Glutamatergic neuron (in vitro differentiated cells): ENCODE data around the gene IL1RL1. TPM values are rescaled to one million over a fixed set of nuclear protein-coding genes. Genes with fewer than 3 reads are reported as not detected.

ENCODE experiments used
- DNase-seq: peaks from one replicate; pipeline ENCODE4 v3.0.0; 2022
- H3K27ac Mint-ChIP-seq: one replicate; pipeline ENCODE4 v1.8.0; 2020; ENCODE audit warnings: mild to moderate bottlenecking, mixed read lengths, inconsistent platforms; ENCODE audit not compliant: unreplicated experiment
- H3K27me3 Mint-ChIP-seq: one replicate; pipeline ENCODE4 v1.8.0; 2020; ENCODE audit warnings: mild to moderate bottlenecking, moderate library complexity, mixed read lengths, inconsistent platforms; ENCODE audit not compliant: unreplicated experiment
- H3K36me3 Mint-ChIP-seq: one replicate; pipeline ENCODE4 v1.8.0; 2020; ENCODE audit warnings: mild to moderate bottlenecking, mixed read lengths, inconsistent platforms; ENCODE audit not compliant: unreplicated experiment
- H3K4me1 Mint-ChIP-seq: one replicate; pipeline ENCODE4 v1.8.0; 2020; ENCODE audit warnings: mild to moderate bottlenecking, low read depth, mixed read lengths, inconsistent platforms; ENCODE audit not compliant: unreplicated experiment
- H3K4me3 Mint-ChIP-seq: one replicate; pipeline ENCODE4 v1.8.0; 2020; ENCODE audit warnings: mild to moderate bottlenecking, mixed read lengths, inconsistent platforms; ENCODE audit not compliant: unreplicated experiment
- H3K9me3 Mint-ChIP-seq: one replicate; pipeline ENCODE4 v1.8.0; 2020; ENCODE audit warnings: mild to moderate bottlenecking, moderate library complexity, mixed read lengths, inconsistent platforms; ENCODE audit not compliant: unreplicated experiment
- CTCF ChIP-seq: fragments of 200-600 bp; sonication (generic); IDR thresholded peaks from one replicate; pipeline ENCODE4 v1.5.0; 2021; ENCODE audit not compliant: partially characterized antibody, unreplicated experiment
- total RNA-seq: library from RNA; stranded (reverse); fragmentation: NEBNext Ultra II Directional; extraction: Animal tissue kit (Norgen Biotek cat#: 25700); gene quantifications from one replicate; pipeline ENCODE4 v1.2.1, GENCODE V29; 2021; ENCODE audit not compliant: unreplicated experiment

IL1RL1 gene
- total RNA-seq, 1 donor from 2014 or later = not detected

DNA sequence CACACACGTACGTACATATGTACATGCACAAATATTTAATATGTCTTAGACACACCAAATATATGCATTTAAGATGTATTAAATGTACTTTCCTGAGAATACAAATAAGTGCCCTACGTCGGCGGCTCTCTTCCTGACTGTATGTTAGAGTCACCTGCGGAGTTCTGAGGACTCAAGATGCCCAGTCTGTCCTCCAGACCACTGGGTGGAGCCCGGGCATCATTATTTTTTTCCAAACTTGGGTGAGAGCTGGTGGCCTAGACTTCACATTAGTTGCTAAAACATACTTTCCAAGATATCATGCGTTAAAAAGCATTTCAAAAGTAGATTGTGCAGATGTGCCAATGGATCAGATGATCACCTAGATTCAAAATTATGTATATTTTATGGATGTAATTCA is 47.1 kb downstream of the IL1RL1 start:
- H3K27ac Mint-ChIP-seq = no peak overlapping the region
- peaks cover 4% of the 10 kb centered on the region for H3K4me1 Mint-ChIP-seq
- no peaks in the 10 kb centered on the region for H3K27me3 Mint-ChIP-seq
- peaks cover 2% of the 10 kb centered on the region for H3K9me3 Mint-ChIP-seq
- DNase-seq = no peak
- TF ChIP-seq CTCF = no peak
- H3K4me3 Mint-ChIP-seq = no peak overlapping the region
- no peaks in the 10 kb centered on the region for H3K36me3 Mint-ChIP-seq

GRCh38 chr2:102359527-102359926 is 48.2 kb downstream of the IL1RL1 start:
- TF ChIP-seq CTCF = no peak
- no peak overlapping the region for H3K27ac Mint-ChIP-seq
- H3K4me1 Mint-ChIP-seq = peaks cover 4% of the 10 kb centered on the region
- H3K9me3 Mint-ChIP-seq = peaks cover 2% of the 10 kb centered on the region
- no peak overlapping the region for H3K4me3 Mint-ChIP-seq
- H3K36me3 Mint-ChIP-seq = no peaks in the 10 kb centered on the region
- DNase-seq = no peak
- no peaks in the 10 kb centered on the region for H3K27me3 Mint-ChIP-seq

DNA sequence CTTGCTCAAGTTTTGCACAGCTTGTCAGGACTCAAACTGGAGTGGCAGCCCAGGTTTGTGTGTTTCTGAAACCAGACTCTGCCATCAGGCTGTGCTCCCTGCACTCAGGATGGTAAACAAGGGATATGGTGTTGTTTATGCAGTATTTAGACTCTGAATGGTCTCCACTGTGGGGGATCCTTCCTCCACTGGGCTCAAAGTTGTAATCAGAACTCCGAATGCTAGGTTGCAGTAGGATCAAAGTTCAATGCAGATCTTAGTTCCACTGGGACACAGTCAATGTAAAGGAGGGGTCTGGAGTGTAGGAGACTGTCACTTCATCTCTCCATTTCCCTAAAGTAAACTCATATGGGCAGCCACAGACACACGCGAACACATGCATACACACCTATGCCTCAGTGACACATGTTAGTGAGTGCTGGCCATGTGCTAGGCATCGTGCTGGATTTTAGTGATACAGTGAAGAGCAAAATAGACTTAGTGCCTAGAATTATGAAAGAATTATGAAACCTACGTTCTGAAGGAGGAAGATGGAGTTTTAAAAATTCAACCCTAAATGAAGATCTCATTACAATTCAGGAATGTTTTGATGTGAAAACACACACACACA is 50.4 kb downstream of the IL1RL1 start:
- Mint-ChIP-seq H3K36me3 (peaks cover 6% of the 10 kb centered on the region), H3K27me3 (peaks cover 2% of the 10 kb centered on the region), H3K27ac (no peak overlapping the region), H3K4me3 (no peak overlapping the region), H3K9me3 (peaks cover 6% of the 10 kb centered on the region), H3K4me1 (no peaks in the 10 kb centered on the region)
- DNase-seq = no peak
- TF ChIP-seq CTCF = no peak

GRCh38 chr2:102365763-102366162 is 54.4 kb downstream of the IL1RL1 start:
- no peak overlapping the region for H3K4me3 Mint-ChIP-seq
- H3K36me3 Mint-ChIP-seq = peaks cover 6% of the 10 kb centered on the region
- no peak overlapping the region for H3K27ac Mint-ChIP-seq
- H3K9me3 Mint-ChIP-seq = peaks cover 6% of the 10 kb centered on the region
- peaks cover 2% of the 10 kb centered on the region for H3K27me3 Mint-ChIP-seq
- DNase-seq = no peak
- TF ChIP-seq CTCF = no peak
- H3K4me1 Mint-ChIP-seq = no peaks in the 10 kb centered on the region

GRCh38 chr2:102366406-102367112 is 55.2 kb downstream of the IL1RL1 start:
- TF ChIP-seq CTCF = no peak
- no peak overlapping the region for H3K4me3 Mint-ChIP-seq
- DNase-seq = no peak
- peaks cover 2% of the 10 kb centered on the region for H3K27me3 Mint-ChIP-seq
- H3K36me3 Mint-ChIP-seq = peaks cover 6% of the 10 kb centered on the region
- no peaks in the 10 kb centered on the region for H3K4me1 Mint-ChIP-seq
- no peak overlapping the region for H3K27ac Mint-ChIP-seq
- peaks cover 6% of the 10 kb centered on the region for H3K9me3 Mint-ChIP-seq
